Measurements from ENCODE around the gene MYO1C.
"Not testable (repeated sequence)": the region's sequence is repeated elsewhere in the genome, so short reads cannot be mapped to it uniquely, and the experiment has no call there.

The MYO1C gene

DNA sequence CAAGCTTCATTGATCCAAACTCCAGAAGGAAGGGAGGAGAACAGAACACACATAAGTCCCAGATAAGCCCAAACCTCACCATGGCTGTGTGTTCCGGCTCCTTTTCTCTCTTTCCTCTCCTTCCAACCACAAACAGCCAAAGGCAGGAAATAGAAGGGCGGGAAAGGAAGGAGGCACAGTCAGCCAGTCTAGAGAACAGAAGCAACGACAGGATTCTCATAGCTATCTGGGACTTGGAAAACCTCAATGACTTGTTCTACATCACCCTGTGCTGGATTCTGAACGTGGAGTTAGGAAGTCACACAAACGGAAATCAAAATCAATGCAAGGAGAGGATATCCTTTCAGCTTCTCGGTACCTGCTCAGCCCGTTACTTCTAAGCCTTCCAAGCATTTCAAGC is 45.4 kb downstream of the MYO1C start:
- Histone ChIP-seq H3K36me3 (peaks cover 50 to 98% (median 76%) of the 10 kb centered on the region in 11 experiments), H3K9me3 (replicated peaks in 1 of 11) (no peaks in the 10 kb centered on the region), H3K27ac (peak overlapping the region in 10 of 11 experiments; percentile 20 to 79 (median 67); a peak in 19 of 22 replicates), H3K9ac (peak overlapping the region; percentile 11 to 72 (median 58); a peak in 19 of 22 replicates), H3K4me1 (peaks cover 17 to 54% (median 35%) of the 10 kb centered on the region in 10 experiments), H3K4me3 (peak overlapping the region in 6 of 10 experiments; percentile 5 to 48 (median 27); a peak in 9 of 20 replicates), H3K27me3 (no peaks in the 10 kb centered on the region), H4K20me1 (peaks cover 88 to 100% (median 100%) of the 10 kb centered on the region in 11 experiments), H3K4me2 (peak overlapping the region; percentile 59 to 92 (median 82))
- no peak for TF ChIP-seq Cebpa-rat (IDR thresholded peaks at IDR 0.05)

DNA sequence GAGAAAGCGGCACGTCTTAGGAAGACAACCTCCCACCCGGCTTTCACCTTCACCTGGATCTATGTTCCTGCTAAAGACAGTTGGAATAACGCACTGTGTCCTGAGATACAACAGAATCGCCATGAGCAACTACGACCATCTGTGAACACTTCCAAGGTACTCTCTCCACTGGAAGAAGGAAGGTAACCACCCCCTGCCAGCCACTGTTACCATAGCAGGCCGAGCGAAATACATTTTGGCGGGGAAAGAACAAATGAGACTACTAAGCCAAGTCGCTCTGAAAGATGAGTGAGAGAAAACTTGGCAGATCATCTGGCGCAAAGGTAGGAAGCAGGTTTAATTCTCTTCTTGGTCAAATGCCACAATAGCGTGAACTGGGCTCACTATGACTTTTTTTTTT is 46.3 kb downstream of the MYO1C start:
- H3K36me3 ChIP-seq: peaks cover 47 to 98% (median 76%) of the 10 kb centered on the region in 11 experiments
- no peak for TF ChIP-seq Cebpa-rat (IDR thresholded peaks at IDR 0.05)
- no peak overlapping the region for H3K9ac ChIP-seq
- H3K9me3 ChIP-seq (replicated peaks in 1 of 11): no peaks in the 10 kb centered on the region
- peak overlapping the region in 5 of 11 experiments; percentile 55 to 79 (median 74); a peak in 8 of 22 replicates for H3K27ac ChIP-seq
- no peaks in the 10 kb centered on the region for H3K27me3 ChIP-seq
- H3K4me3 ChIP-seq: no peak overlapping the region
- H3K4me2 ChIP-seq: peak overlapping the region in 3 of 11 experiments; percentile 73 to 90 (median 81); a peak in 3 of 22 replicates
- peaks cover 88 to 100% (median 100%) of the 10 kb centered on the region in 11 experiments for H4K20me1 ChIP-seq
- H3K4me1 ChIP-seq: peaks cover 17 to 45% (median 35%) of the 10 kb centered on the region in 10 experiments

DNA sequence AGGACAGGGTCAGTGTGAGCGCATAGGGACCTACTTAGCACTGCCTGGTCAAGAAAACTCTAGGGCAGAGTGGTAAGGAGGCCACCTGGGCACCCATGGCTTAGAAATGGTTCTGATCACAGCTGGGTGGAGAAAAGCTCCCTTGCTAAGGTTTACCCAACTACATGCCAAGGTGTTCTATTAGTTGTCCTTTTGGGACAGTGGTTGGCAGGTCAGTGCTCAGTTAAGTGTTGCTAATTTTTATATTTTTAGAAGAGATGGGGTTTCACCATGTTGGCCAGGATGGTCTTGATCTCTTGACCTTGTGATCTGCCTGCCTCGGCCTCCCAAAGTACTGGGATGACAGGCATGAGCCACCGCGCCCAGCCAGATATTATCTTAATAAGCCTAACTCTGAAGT is 46.8 kb downstream of the MYO1C start:
- not testable (repeated sequence) for H3K4me3 ChIP-seq; H3K9ac ChIP-seq; H3K9me3 ChIP-seq (replicated peaks in 1 of 11); H3K4me2 ChIP-seq; H3K27me3 ChIP-seq
- H3K27ac ChIP-seq: peak overlapping the region in 4 of 11 experiments; percentile 55 to 79 (median 75); a peak in 6 of 22 replicates
- H4K20me1 ChIP-seq: peaks cover 91 to 100% (median 100%) of the 10 kb centered on the region in 11 experiments
- H3K4me1 ChIP-seq: peaks cover 17 to 45% (median 35%) of the 10 kb centered on the region in 10 experiments
- peaks cover 46 to 99% (median 78%) of the 10 kb centered on the region in 11 experiments for H3K36me3 ChIP-seq

DNA sequence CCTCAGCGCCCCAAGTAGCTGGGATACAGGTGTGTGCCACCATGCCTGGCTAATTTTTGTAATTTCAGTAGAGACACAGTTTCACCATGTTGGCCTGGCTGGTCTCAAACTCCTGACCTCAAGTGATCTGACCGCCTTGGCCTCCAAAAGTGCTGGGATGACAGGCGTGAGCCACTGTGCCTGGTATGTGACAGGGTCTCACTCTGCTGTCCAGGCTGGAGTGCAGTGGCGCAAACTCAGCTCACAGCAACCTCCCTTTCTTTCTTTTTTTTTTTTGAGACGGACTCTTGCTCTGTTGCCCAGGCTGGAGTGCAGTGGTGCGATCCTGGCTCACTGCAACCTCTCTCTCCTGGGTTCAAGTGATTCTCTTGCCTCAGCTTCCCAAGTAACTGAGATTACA is 49.8 kb downstream of the MYO1C start:
- not testable (repeated sequence) for H3K9me3 ChIP-seq (replicated peaks in 1 of 11); H3K27ac ChIP-seq; H3K4me2 ChIP-seq; H3K27me3 ChIP-seq; H3K9ac ChIP-seq; H3K4me3 ChIP-seq
- Histone ChIP-seq H3K36me3 (peaks cover 25 to 99% (median 68%) of the 10 kb centered on the region in 11 experiments), H4K20me1 (peaks cover 89 to 100% (median 100%) of the 10 kb centered on the region in 11 experiments), H3K4me1 (peaks cover 10 to 19% (median 14%) of the 10 kb centered on the region in 10 experiments)

DNA sequence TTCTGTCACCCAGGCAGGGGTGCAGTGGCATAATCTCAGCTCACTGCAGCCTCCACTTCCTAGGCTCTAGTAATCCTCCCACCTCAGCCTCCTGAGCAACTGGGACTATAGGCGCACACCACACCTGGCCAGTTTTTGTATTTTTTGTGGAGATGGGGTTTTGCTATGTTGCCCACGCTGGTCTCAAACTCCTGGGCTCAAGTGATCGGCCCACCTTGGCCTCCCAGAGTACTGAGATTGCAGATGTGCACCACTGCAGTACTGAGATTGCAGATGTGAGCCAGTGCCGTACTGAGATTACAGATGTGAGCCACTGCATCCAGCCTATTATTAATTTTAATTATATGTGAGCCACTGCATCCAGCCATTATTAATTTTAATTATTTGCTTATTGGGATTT is 50.3 kb downstream of the MYO1C start:
- H3K27me3 ChIP-seq: no peaks in the 10 kb centered on the region
- H3K4me2 ChIP-seq: no peak overlapping the region
- H3K9me3 ChIP-seq (replicated peaks in 1 of 11): no peaks in the 10 kb centered on the region
- peaks cover 89 to 100% (median 100%) of the 10 kb centered on the region in 11 experiments for H4K20me1 ChIP-seq
- peaks cover 5 to 14% (median 9%) of the 10 kb centered on the region in 10 experiments for H3K4me1 ChIP-seq
- H3K27ac ChIP-seq: no peak overlapping the region
- TF ChIP-seq Cebpa-rat (IDR thresholded peaks at IDR 0.05): no peak
- H3K9ac ChIP-seq: no peak overlapping the region
- H3K36me3 ChIP-seq: peaks cover 29 to 99% (median 73%) of the 10 kb centered on the region in 11 experiments
- no peak overlapping the region for H3K4me3 ChIP-seq

DNA sequence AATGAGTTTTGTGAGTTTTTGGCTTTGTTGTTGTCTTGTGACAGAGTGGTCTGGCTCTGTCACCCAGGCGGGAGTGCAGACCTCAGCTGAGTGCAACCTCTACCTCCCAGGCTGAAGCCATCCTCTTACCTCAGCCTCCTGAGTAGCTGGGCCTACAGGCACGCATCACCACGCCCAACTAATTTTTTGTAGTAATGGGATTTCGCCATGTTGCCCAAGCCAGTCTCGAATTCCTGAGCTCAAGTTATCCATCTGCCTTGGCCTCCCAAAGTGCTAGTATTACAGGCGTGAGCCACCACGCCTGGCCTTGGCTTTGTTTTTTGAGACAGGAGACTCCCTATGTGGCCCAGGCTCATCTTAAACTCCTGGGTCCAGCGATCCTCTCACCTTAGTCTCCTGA is 51.6 kb downstream of the MYO1C start:
- H3K9me3 ChIP-seq (replicated peaks in 1 of 11): no peaks in the 10 kb centered on the region
- no peak overlapping the region for H3K27ac ChIP-seq
- H3K4me1 ChIP-seq: 0 out of 20 replicates have a peak, but pooled peaks cover 0 to 1% (median 0%) of the 10 kb centered on the region in 10 experiments
- H3K36me3 ChIP-seq: peaks cover 38 to 99% (median 80%) of the 10 kb centered on the region in 11 experiments
- no peaks in the 10 kb centered on the region for H3K27me3 ChIP-seq
- no peak overlapping the region for H3K4me2 ChIP-seq
- no peak overlapping the region for H3K4me3 ChIP-seq
- no peak overlapping the region for H3K9ac ChIP-seq
- H4K20me1 ChIP-seq: peaks cover 89 to 100% (median 100%) of the 10 kb centered on the region in 11 experiments
- TF ChIP-seq Cebpa-rat (IDR thresholded peaks at IDR 0.05): no peak

DNA sequence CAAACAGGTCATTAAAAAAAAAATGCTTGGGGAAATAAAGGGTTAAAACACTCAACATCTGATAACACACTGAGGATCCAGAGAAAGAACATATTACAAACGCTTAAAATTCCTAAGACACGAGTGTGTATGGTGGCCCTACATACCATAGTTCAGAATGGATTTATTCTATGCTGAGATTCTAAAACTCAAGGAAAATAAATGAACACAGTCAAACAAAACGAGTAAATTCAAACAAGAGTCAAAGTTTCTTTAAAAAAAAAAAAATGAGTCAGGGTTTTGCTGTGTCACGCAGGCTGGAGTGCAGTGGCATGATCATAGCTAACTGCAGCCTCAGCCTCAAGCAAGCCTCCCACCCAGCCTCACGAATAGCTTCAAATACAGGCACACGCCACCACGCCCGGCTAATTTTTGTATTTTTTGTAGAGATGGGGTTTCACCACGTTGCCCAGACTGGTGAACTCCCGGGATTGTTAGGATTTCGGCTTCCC is 53.8 kb downstream of the MYO1C start:
- H3K9ac ChIP-seq: no peak overlapping the region
- no peak overlapping the region for H3K4me2 ChIP-seq
- no peaks in the 10 kb centered on the region for H3K4me1 ChIP-seq
- H3K4me3 ChIP-seq: no peak overlapping the region
- H3K27me3 ChIP-seq: no peaks in the 10 kb centered on the region
- H4K20me1 ChIP-seq: peaks cover 86 to 100% (median 100%) of the 10 kb centered on the region in 11 experiments
- no peak for TF ChIP-seq Cebpa-rat (IDR thresholded peaks at IDR 0.05)
- no peaks in the 10 kb centered on the region for H3K9me3 ChIP-seq (replicated peaks in 1 of 11)
- no peak overlapping the region for H3K27ac ChIP-seq
- peaks cover 44 to 100% (median 84%) of the 10 kb centered on the region in 11 experiments for H3K36me3 ChIP-seq

DNA sequence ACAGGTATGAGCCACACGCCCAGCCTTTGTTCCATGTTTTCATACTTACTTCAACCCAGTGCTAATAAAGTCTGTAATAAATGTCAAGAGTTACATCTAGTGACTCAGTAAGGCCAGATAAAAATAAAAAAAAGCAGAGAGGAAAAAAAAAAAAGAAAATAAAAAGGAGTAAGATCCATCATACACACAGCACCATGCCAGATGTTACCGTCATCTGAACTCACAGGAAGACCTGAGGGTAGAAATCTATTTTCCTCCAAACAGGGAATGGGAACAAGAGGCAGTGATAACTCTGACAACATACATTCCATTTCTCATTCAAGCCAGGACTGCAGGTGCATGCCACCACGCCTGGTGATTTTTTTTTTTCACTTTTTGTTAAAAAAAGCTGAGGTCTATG is 57.2 kb downstream of the MYO1C start:
- no peaks in the 10 kb centered on the region for H3K9me3 ChIP-seq (replicated peaks in 1 of 11)
- H3K9ac ChIP-seq: peak overlapping the region in 1 of 11 experiments; percentile 4; a peak in 1 of 22 replicates
- H3K4me2 ChIP-seq: no peak overlapping the region
- no peak overlapping the region for H3K27ac ChIP-seq
- TF ChIP-seq Cebpa-rat (IDR thresholded peaks at IDR 0.05): no peak
- H3K4me3 ChIP-seq: no peak overlapping the region
- peaks cover 73 to 100% (median 100%) of the 10 kb centered on the region in 11 experiments for H4K20me1 ChIP-seq
- peaks cover 67 to 100% (median 87%) of the 10 kb centered on the region in 11 experiments for H3K36me3 ChIP-seq
- H3K27me3 ChIP-seq: no peaks in the 10 kb centered on the region
- H3K4me1 ChIP-seq: peaks cover 8 to 20% (median 14%) of the 10 kb centered on the region in 10 experiments

DNA sequence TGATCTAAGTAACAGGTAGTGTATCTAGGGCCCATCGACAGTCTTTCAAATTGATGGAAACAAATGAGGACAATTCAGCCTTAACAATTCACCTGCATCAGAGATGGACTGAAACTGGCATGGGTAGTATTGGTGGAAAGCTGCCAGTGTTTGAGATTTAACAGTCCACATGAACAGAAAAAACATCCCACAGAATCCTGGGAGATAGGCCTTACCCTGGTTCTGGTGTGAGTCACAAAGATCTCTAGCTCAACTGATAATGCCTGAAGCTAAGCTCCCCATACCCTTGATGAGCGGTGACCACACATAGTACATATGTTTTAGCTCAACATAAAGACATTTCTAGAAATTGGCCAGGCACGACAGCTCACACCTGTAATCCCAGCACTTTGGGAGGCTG is 58.3 kb downstream of the MYO1C start:
- H3K9ac ChIP-seq: no peak overlapping the region
- peaks cover 8 to 20% (median 14%) of the 10 kb centered on the region in 10 experiments for H3K4me1 ChIP-seq
- peaks cover 78 to 100% (median 95%) of the 10 kb centered on the region in 11 experiments for H3K36me3 ChIP-seq
- H3K4me2 ChIP-seq: no peak overlapping the region
- H3K27me3 ChIP-seq: no peaks in the 10 kb centered on the region
- H3K27ac ChIP-seq: no peak overlapping the region
- no peaks in the 10 kb centered on the region for H3K9me3 ChIP-seq (replicated peaks in 1 of 11)
- H3K4me3 ChIP-seq: no peak overlapping the region
- TF ChIP-seq Cebpa-rat (IDR thresholded peaks at IDR 0.05): no peak
- H4K20me1 ChIP-seq: peaks cover 68 to 100% (median 100%) of the 10 kb centered on the region in 11 experiments
